GM20000 (cell line): Measurements from ENCODE around the gene CCNYL1.
"Not testable (repeated sequence)": the region's sequence is repeated elsewhere in the genome, so short reads cannot be mapped to it uniquely, and the experiment has no call there.

Experiments used
- DNase-seq: peaks from one replicate; pipeline ENCODE4 v3.0.0; 2012; ENCODE audit warnings: low spot score
- TF ChIP-seq, protein P1 (sequence below): IDR thresholded peaks from 2 replicates; pipeline ENCODE4 v1.5.1; 2012; ENCODE audit warnings: mild to moderate bottlenecking, control low read depth; ENCODE audit errors: extremely low read depth, missing control alignments

The CCNYL1 gene

DNA sequence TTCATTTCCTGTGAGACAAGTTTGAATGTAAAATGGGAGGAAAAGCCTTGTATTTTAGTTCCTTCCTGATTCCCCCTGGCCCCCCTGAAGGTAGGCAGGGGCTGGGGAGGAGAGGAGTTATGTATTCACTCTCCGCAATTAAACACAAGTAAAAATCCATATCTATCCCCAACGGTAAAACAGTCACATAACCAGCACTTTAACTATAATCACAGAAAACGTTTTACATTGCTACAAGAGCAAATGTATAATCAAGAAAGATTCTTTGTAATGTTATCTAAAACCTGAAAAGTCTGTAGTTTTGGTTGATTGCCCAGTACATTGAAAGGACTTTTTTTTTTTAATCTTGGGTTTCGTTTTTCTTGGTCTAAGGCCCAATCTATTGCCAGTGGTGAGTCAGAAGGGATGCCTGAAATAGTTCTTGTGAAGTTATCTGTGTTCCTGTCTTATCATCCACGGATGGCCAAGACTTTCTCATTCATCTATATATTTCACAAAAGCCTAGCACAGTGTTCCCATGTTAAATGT, 34.5 kb upstream of the CCNYL1 start:
- peak; percentile 45 for DNase-seq
- TF ChIP-seq, protein P1, sequence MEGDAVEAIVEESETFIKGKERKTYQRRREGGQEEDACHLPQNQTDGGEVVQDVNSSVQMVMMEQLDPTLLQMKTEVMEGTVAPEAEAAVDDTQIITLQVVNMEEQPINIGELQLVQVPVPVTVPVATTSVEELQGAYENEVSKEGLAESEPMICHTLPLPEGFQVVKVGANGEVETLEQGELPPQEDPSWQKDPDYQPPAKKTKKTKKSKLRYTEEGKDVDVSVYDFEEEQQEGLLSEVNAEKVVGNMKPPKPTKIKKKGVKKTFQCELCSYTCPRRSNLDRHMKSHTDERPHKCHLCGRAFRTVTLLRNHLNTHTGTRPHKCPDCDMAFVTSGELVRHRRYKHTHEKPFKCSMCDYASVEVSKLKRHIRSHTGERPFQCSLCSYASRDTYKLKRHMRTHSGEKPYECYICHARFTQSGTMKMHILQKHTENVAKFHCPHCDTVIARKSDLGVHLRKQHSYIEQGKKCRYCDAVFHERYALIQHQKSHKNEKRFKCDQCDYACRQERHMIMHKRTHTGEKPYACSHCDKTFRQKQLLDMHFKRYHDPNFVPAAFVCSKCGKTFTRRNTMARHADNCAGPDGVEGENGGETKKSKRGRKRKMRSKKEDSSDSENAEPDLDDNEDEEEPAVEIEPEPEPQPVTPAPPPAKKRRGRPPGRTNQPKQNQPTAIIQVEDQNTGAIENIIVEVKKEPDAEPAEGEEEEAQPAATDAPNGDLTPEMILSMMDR, result no peak

DNA sequence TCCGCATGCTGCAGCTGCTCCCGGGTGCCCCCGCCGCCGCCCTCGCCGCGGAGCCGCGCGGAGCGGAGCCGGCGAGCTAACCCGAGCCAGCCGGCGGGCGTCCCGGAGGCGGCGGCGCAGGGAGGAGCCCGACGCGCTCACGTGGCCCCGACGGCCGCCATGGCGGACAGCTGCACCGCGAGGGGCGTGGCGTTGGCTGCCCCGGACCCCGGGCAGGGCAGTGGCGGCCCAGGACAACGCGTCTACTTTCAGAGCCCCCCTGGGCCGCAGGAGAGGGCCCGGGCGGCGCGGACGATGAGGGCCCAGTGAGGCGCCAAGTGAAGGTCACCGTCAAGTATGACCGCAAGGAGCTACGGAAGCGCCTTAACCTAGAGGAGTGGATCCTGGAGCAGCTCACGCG, 30.0 kb upstream of the CCNYL1 start:
- TF ChIP-seq, protein P1, result no peak
- no peak for DNase-seq

GRCh38 chr2:207682557-207682956, 28.9 kb upstream of the CCNYL1 start:
- DNase-seq, result no peak
- TF ChIP-seq, protein P1, result no peak

GRCh38 chr2:207683438-207683837, 28.0 kb upstream of the CCNYL1 start:
- no peak for DNase-seq
- TF ChIP-seq, protein P1, result no peak

DNA sequence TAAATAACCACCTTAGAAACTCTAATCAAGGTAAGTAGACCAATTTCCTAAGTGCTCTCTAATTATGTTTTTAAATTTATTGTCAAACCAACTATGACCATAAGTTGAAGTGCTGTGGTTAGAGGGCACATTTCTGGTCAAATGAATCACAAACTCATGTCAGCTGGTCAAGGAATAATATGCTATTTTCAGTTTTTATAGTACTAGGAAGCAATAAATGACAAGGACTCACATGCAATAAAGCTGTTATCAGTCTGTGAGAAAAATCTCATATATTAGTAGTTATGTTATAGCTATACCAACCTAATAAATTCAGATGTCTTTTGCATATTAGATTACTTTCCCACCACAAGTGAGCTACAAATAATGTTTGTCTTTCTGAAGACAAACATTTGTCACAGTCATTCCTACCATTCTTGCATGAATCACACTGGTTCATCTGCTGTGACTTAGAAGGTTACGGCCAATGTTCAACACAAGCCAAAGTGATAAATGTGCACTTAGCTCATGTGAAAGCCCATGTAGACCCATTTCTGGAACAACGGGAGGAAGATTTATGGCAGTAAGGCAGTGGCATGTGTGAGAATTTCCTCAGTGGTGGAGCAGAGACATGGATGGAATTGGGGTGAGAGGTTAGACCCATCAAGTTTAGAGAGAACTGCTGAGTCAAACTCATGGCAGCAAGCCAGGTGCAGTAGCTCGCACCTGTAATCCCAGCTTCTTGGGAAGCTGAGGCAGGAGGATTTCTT, 27.4 kb upstream of the CCNYL1 start:
- TF ChIP-seq, protein P1, result no peak
- no peak for DNase-seq

GRCh38 chr2:207686812-207687211, 24.6 kb upstream of the CCNYL1 start:
- no peak for DNase-seq
- TF ChIP-seq, protein P1, result no peak

GRCh38 chr2:207688597-207688996, 22.8 kb upstream of the CCNYL1 start:
- TF ChIP-seq, protein P1, result no peak
- DNase-seq, result peak; percentile 33

- DNase-seq, result not testable (repeated sequence)
Measured at GRCh38 chr2:207690845-207691461, 20.5 kb upstream of the CCNYL1 start.
